Glomerular visceral epithelial cell (primary cell): ENCODE data around the gene WDR54.
"Not testable (repeated sequence)": the region's sequence is repeated elsewhere in the genome, so short reads cannot be mapped to it uniquely, and the experiment has no call there.

Source experiments
- DNase-seq: peaks from one replicate; pipeline ENCODE4 v3.0.0-alpha.2; 2016; ENCODE audit errors: extremely low spot score

The WDR54 gene

DNA sequence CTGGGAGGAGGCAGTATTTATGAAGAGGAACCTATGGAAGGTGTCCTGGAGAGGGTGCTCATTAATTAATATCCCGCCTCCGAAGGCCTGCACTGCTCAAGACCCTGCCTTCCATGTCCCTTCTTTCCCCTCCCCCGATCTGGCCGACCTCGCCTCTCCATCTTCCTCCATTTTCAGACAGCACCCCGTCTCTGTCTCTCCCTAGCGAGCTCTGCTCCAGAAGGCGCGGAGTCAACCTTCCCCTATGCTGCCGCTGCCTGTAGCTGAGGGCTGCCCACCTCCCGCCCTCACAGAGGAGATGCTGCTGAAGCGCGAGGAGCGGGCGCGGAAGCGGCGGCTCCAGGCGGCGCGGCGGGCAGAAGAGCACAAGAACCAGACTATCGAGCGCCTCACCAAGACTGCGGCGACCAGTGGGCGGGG is 35.6 kb downstream of the WDR54 start:
- DNase-seq, result no peak

DNA sequence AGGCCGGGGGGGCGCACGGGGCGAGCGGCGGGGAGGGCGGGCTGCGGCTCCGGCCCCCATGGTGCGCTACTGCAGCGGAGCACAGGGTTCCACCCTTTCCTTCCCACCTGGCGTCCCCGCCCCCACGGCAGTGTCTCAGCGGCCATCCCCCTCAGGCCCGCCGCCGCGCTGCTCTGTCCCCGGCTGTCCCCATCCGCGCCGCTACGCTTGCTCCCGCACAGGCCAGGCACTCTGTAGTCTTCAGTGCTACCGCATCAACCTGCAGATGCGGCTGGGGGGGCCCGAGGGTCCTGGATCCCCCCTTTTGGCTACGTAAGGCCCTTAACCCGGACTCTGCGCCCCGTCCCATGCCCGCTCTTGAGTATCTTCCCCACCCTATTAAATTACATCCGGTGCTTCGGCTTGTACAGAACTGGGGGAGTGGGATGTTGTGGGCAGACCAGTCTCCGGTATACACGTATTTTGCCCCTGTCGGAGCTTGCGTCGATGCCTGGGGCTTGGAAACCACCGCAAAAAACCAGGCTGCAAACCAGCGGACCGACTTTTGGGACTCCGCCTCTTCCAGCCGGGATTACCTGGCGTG is 36.1 kb downstream of the WDR54 start:
- DNase-seq, result peak; percentile 63

- peak; percentile 100 for DNase-seq
Observed at GRCh38 chr2:74458132-74458937, 36.8 kb downstream of the WDR54 start, which contains the start of gene WBP1. Gene WBP1, plus strand, starts transcription at chr2:74458438. Its CDS starts 165 bp downstream, at chr2:74458603.

- DNase-seq, result no peak
Observed at GRCh38 chr2:74458938-74459363, 37.4 kb downstream of the WDR54 start.

DNA sequence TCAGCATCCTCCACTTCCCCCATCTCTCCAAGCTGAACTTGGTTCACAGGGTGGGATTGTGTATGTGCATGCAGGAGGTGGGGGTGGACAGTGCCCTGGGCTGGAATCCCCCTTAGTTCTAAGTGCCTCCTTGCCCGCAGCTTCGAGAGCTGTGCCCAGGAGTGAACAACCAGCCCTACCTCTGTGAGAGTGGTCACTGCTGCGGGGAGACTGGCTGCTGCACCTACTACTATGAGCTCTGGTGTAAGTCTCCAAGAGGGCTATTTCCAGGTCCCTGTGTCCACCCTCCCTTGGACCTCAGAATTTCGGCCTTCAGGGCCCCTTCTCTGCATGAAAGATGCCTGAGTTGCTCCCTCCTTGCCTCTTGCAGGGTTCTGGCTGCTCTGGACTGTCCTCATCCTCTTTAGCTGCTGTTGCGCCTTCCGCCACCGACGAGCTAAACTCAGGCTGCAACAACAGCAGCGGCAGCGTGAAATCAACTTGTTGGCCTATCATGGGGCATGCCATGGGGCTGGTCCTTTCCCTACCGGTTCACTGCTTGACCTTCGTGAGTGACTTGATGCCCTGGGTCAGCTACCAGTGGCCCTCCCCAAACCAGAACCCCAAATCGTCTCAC is 38.1 kb downstream of the WDR54 start:
- not testable (repeated sequence) for DNase-seq

GRCh38 chr2:74460187-74460586 is 38.7 kb downstream of the WDR54 start:
- DNase-seq, result not testable (repeated sequence)

- DNase-seq, result no peak
Observed at GRCh38 chr2:74461187-74462053, 39.9 kb downstream of the WDR54 start.

- no peak for DNase-seq
Observed at GRCh38 chr2:74462054-74462785, 40.7 kb downstream of the WDR54 start.

GRCh38 chr2:74462786-74463105 is 41.2 kb downstream of the WDR54 start:
- no peak for DNase-seq

DNA sequence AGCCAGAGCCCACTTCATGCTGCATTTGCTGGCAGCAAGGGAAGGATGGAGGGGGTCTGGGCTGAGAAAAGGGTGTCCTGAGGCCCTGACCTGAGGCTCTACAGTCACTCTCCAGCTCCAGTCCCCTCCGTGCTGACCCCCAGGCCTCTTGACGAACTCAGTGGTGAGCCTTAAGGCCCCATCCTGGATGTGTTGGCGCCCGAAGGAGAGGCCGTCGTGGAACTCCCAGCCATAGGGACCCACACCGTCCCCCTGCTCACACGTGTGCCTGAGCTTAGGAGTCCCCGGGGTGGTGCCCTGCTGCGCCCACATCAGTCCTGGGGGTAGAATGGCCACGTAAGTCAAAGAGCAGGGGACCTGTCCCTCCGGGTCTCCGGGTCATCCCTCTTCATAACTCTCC is 42.9 kb downstream of the WDR54 start:
- DNase-seq, result no peak

DNA sequence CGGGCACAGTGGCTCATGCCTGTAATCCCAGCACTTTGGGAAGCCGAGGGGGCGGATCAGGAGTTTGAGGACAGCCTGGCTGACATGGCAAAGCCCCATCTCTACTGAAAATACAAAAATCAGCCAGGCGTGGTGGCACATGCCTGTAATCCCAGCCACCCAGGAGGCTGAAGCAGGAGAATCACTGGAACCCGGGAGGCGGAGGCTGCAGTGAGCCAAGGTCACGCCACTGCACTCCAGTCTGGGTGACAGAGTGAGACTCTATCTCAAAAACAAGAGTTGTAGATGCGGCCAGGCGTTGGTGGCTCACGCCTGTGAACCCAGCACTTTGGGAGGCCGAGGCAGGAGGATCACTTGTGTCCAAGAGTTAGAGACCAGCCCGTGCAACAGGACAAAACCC is 49.2 kb downstream of the WDR54 start:
- not testable (repeated sequence) for DNase-seq

- no peak for DNase-seq
Observed at GRCh38 chr2:74471332-74472065, 50.0 kb downstream of the WDR54 start.

DNA sequence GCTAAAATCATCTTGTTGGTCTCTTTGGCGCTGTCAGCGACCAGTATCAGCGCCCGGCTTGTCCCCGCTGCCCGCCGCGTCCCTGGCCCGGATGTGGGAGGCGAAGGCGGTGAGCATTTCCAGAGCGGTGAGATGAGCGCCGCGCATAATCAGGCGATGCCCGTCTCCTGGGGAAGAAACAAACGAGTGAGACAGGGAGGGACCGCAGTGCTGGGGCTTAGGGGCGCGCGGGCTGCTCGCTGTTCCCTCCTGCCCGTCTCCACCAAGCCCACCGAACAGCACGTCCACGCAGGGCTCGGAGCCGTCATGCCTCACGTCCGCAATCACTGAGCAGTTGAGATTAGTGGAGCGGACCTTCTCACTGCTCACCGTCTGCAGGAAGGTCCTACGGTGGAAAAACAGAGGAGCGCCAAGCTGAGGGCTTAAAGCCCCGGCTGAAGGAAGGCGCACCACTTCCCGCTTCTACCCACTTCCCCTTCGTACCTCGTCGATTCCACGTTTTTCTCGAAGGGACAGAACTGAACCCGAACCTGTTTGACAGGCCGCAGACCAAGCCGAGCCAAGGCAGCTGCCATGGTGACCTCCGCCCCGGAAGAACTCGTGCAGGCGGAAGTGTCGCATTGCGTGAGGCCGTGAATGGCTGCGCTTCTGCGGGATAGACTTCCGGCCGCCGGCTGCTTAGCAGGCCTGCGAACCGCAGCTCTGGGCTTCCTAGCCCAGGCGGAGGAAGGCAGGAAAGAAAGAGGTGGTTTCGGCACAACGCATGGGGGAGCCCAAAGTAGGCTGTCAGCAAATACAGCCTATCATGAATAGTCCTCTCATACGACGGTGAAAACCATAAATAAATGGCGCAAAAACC is 50.8 kb downstream of the WDR54 start, which contains the start of gene MRPL53:
MRPL53 (minus strand) TSS at position 595 of the 859 bp plus-strand sequence; CDS start at position 575, 20 bp downstream.
- DNase-seq, result peak; percentile 92

DNA sequence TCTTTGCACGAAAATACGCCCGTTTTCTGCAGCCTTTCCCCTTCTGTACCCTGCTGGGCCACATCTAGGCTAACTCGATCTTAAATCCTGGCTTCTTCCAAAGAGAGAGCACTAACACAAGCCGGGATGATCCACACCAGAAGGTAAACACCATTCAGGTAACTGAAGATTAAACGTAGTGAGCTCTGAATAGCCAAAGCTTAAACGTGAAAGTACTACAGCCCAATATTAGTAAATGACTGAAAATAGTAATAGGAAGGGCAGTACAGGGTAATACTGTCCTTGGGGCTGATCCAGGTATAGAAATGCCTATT is 51.4 kb downstream of the WDR54 start:
- no peak for DNase-seq

- DNase-seq, result no peak
Observed at GRCh38 chr2:74474481-74474880, 53.0 kb downstream of the WDR54 start.

- DNase-seq, result no peak
Observed at GRCh38 chr2:74474899-74475298, 53.4 kb downstream of the WDR54 start.
